Omental fat pad (tissue), 4 donors: Measurements from ENCODE around the gene DPYD. TPM values are rescaled to one million over a fixed set of nuclear protein-coding genes. Genes with fewer than 3 reads are reported as not detected.

Experiments used
- ATAC-seq: fragments of 150-250 bp; one replicate; pipeline ENCODE4 v1.9.1; 2016; ENCODE audit warnings: mild to moderate bottlenecking, moderate library complexity; ENCODE audit not compliant: low FRiP score
- DNase-seq: peaks from one replicate; pipeline ENCODE4 v3.0.0-alpha.2; 2019; ENCODE audit warnings: low spot score
- CTCF ChIP-seq, 3 donors: fragments of 450-650 bp; IDR thresholded peaks; one replicate each; pipeline ENCODE4 v1.5.1; 2016 to 2017; ENCODE audit warnings: antibody characterized with exemption in 3 of 3, mild to moderate bottlenecking in 3 of 3, moderate library complexity in 2 of 3
- total RNA-seq, 4 donors: library from RNA; depleted of rRNA; stranded (reverse); fragments of >200 nt; gene quantifications; one replicate each; pipeline ENCODE4 v1.1.0, GENCODE V29; 2016

Gene DPYD
- total RNA-seq, 4 donors from 2014 or later = 52.5 to 86.4 (median 60.3) TPM

- DNase-seq = no peak
- ATAC-seq = no peak
- TF ChIP-seq CTCF (IDR thresholded peaks at IDR 0.05) = no peak
Measured at GRCh38 chr1:97061604-97062003, 859.2 kb downstream of the DPYD start.

GRCh38 chr1:97056386-97056785 lies 864.4 kb downstream of the DPYD start:
- no peak for DNase-seq
- TF ChIP-seq CTCF (IDR thresholded peaks at IDR 0.05) = no peak

GRCh38 chr1:97053268-97053667 lies 867.6 kb downstream of the DPYD start:
- ATAC-seq (no peak), DNase-seq (no peak)
- no peak for TF ChIP-seq CTCF (IDR thresholded peaks at IDR 0.05)

More at GRCh38 chr1:97056386-97056785, 864.4 kb downstream of the DPYD start:
- ATAC-seq = no peak

DNA sequence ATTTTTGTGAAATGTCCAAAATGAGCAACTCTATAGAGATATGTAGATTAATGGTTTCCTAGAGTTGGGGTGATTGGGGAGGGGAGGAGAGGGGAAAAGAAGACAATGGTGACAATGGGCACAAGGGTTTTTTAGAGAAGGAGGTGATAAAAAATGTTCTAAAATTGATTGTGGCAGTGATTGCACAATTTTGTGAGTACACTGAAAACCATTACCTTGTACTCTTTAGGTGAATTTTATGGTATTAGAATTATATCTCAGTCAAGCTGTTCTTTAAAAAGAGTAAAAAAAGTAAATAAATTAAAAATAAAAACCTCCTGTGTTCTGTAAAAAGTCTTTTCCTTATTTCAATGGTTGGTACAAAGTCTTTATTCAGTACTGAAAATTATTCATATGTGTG lies 869.0 kb downstream of the DPYD start:
- DNase-seq (no peak), ATAC-seq (no peak)
- no peak for TF ChIP-seq CTCF (IDR thresholded peaks at IDR 0.05)

DNA sequence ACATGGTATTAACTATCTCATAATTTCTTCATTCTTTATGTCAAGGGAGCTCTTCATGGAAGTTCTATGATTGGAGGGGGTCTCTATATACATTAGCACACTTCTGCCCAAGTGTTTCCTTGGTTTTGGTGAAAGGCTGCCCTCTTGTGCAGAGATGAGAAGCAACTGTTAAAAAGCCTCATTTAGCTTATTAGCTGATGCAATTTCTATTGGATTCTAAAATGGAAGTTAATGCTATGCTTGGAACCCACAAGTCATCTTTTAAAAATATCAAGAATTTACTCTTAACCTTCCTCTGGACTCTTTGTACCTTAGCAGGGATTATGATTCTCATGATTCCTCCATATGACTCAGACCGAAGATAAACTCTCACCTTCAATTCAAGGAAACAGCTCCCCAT lies 870.3 kb downstream of the DPYD start:
- DNase-seq = no peak
- TF ChIP-seq CTCF (IDR thresholded peaks at IDR 0.05) = no peak
- no peak for ATAC-seq

DNA sequence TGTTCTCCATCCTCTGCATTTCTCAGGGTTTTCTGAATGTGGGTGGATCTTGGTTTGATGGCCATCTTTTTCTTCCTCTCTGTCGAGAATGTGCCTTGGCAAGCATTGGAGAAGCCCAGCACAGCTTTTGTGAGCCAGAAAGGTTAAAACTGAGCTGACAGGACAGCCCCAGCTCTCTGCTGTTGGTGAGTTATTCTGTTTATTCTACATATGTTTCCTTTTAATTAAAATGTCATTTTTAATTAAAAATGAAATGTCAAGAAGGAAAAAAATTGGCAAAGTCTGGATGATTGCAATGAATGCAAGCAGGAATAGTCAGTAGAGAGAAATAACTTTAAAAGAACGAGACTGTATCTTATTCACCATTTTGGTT lies 873.4 kb downstream of the DPYD start:
- no peak for DNase-seq
- ATAC-seq = no peak
- TF ChIP-seq CTCF (IDR thresholded peaks at IDR 0.05) = no peak

DNA sequence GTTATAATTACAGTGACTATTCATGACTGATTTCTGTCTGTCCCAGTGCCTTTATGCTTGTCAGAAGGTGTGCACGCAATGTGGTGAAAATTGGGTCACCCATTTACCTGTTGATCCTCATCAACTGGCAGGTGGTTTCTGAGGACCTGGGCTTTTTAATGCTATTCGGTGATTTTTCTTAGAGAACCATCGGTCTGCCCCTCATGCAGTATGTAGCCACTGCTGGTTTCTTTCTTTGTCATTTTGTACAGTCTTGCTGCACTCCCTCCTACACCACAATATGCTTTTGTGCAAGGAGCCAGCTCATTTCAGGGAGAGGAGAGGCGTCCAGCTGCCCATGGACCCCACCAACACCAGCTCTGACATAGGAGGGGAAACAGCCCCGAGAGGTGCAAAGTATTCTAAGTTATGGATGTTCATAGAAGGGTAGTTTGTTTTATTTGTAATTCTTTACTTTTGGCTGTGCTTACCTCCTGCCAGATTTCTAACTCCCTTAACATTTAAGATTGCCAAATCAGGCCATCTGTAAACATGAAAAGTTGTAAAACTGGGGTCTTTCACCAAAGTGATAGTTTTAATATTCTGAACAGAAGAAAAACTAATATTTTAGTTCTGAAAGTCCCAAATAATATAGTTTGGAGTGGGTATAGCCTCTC lies 873.9 kb downstream of the DPYD start:
- DNase-seq (no peak), ATAC-seq (no peak)
- no peak for TF ChIP-seq CTCF (IDR thresholded peaks at IDR 0.05)
